Ovary (tissue), 1 donor: ENCODE data around the gene ATP8A1.

Source experiments
- EP300 ChIP-seq: sonication (generic); formaldehyde crosslinking; IDR thresholded peaks from one replicate; pipeline ENCODE4 v1.6.1; 2017; ENCODE audit warnings: antibody characterized with exemption
- POLR2A ChIP-seq: fragments of 450-650 bp; IDR thresholded peaks from one replicate; pipeline ENCODE4 v1.6.1; 2017; ENCODE audit warnings: antibody characterized with exemption, mild to moderate bottlenecking, moderate library complexity

DNA sequence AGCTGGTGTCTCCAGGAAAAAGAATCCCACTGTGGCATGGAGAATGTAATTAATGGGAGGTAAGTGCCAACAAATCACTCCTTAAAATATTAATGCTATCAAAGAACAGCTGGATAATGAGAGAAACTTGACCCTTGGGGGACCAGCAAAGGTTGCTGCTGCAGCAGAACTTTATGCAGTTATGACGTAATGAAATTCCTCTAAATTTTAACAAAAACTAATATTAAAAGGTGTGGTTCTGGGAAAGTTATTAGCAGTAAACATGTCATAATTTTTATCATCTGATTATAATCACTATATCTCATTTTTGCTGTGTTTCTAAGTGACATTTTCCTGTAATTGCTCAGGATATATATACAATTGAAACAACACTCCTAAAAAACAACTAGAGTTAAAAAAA, 261.3 kb downstream of the ATP8A1 start:
- no peak for TF ChIP-seq EP300
- no peak for TF ChIP-seq POLR2A
